HG03159 (cell line): ENCODE results near the gene CES2.
"Not testable (repeated sequence)": the region's sequence is repeated elsewhere in the genome, so short reads cannot be mapped to it uniquely, and the experiment has no call there.

Experiments used
- ATAC-seq: cut with Tn5 transposase; IDR thresholded peaks from one replicate; pipeline ENCODE4 v1.9.1; 2021; ENCODE audit warnings: mild to moderate bottlenecking, moderate library complexity; ENCODE audit not compliant: unreplicated experiment

The CES2 gene, protein sequence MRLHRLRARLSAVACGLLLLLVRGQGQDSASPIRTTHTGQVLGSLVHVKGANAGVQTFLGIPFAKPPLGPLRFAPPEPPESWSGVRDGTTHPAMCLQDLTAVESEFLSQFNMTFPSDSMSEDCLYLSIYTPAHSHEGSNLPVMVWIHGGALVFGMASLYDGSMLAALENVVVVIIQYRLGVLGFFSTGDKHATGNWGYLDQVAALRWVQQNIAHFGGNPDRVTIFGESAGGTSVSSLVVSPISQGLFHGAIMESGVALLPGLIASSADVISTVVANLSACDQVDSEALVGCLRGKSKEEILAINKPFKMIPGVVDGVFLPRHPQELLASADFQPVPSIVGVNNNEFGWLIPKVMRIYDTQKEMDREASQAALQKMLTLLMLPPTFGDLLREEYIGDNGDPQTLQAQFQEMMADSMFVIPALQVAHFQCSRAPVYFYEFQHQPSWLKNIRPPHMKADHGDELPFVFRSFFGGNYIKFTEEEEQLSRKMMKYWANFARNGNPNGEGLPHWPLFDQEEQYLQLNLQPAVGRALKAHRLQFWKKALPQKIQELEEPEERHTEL

DNA sequence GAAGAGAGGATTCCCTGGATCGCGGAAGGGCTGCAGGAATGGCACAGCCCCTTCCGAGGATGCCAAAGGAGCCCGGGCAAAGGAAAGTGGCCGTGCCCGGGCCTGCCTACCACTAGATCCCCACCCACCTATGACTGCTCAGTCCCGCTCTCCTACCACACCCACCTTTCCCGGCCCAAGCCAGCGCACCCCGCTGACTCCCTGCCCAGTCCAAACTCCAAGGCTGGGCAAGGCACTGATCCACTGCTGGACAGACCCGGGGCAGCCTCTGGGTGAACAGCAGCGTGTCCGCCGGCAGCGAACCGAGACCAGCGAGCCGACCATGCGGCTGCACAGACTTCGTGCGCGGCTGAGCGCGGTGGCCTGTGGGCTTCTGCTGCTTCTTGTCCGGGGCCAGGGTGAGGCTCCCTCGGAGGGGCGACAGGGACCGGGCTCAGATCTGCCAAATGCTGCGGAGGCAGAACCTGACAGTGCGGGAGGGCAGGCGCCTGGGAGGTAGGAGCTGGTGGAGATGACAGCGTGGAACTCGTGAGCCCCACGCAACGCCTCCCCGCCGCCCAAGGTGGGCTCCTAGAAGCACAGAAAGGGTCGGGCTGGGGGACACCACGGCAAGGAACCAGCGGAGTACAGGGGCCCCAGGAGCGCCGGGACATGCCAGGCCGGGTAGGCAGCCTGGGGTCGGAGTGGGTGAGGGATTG lies at the start of gene CES2:
Gene CES2, plus strand, starts transcription at position 203 of the 698 bp plus-strand sequence. Its CDS starts 120 bp downstream, at position 323.
- no peak for ATAC-seq

DNA sequence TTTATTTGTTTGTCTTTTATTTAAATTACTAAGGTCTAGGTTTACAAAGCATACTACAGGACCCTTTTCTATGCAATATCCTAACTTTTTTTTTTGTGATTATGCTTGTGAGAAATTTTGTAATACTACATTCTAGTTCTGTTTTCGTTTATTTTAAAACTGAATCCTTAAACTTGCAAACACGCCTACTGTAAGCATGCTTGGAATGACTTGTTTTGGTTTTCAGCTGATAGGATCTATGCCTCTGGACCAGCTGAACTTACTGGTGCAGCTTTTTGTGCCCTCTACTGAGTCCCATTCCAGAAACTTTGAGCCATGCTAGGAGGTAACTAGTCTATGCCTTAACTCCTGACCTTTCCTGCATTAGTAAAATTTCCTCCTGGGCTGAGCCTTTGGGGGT lies 49.0 kb upstream of the CES2 start:
- ATAC-seq = no peak

DNA sequence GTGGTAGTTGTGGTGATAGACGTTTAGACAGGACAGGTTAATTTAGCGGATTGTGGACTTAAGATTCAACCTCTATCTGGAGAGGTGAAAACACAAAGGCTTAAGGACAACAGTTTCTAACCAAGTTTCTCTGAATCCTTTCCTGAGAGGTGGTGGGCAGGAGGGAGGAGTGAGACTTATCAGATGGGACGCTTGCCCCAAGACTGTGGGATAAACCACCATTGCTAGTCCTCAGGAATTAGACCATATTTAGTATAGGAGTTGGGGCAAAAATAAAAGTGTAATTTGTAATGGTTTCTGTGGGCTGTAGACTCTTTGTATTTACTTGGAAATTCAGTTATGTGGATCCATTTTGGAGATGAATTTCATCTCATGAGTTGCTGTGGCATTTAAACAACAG lies 48.4 kb upstream of the CES2 start:
- ATAC-seq = no peak

DNA sequence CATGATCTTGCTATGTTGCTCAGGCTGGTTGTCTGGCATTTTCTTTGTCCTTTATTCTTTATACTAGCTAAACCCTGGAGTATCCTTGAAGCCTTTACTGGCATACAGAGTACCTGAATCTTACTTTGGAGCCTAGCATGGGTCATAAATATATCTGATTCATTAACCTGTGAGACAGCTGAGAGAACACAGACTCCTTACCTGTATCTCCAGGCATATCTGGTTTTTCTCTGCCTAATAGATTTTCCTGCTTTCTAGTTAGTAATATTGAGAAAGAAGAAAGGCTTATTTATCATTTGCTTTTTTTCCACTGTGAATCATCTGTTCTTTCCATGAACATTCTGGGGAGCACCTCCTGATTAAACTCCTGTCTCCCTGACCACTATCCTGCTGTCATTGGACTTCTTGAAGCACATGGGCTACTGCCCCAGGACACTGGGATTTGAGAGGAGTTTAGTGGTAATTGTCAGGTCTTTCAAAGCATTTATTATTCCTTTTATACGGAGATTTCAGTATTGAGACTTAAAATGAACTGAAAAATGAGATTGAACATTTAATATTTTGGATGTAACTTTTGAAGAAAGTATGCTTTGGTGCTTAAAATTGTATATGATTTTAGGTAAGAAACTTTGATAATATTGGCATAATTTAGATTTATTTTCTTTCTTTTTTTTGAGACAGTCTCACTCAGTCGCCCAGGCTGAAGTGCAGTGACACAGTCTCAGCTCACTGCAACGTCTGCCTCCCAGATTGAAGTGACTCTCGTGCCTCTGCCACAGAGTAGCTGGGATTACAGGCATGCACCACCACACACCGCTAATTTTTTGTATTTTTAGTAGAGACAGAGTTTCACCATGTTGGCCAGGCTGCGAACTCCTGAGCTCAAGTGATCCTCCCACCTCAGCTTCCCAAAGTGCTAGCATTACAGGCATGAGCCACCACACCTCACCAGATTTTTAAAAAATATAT lies 46.4 kb upstream of the CES2 start:
- ATAC-seq = no peak

DNA sequence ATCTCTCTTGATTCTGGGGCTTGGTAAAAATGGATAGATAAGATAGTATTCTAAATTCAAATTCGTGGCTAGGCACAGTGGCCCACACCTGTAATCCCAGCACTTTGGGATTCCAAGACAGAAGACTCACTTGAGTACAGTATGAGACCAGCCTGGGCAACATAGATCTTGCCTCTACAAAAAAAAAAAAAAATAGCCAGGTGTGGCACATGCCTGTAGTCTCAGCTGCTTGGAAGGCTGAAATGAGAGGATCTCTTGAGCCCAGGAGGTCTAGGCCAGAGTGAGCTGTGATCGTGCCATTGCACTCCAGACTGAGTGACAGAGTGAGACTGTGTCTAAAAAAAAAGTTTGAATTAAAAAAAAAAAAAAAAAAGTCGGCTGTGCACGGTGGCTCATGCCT lies 45.7 kb upstream of the CES2 start:
- ATAC-seq = no peak

DNA sequence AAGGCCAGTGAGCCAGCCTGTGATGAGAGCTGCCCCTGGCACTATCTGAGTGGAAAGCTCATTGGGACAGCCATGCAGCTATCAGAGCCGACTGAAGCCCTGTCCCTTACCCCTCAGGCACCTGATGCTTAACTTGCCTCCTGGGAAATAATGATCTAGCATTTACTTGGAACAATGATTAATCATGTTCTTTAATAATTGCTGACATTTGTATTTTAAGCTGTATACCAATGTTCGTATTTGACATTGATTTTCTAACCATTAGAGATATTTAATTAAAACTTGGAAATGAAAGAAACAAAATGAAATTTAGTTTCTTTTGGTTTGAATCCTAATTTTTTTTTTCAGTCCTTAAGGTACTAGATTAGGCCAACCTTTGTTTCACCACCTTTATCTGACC lies 44.5 kb upstream of the CES2 start:
- ATAC-seq = no peak

DNA sequence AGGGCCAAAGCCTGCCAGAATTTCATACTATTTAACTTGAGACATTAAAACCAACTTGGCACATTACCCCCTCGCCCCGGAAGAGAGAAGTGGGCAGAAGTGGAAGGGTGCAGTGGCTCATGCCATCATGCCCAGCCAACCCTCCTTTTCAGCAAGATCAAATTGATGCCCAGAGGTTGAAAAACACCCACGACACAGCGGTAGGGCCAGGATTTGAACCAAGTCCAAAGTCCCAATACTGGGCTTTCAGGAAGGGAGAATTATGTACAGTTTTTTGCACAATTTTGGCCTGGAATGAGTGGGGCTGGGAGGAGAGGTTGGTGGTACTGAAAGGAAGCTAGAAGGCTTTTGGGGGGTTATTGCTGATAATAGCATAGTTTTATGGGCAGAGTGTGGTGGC lies 44.0 kb upstream of the CES2 start:
- no peak for ATAC-seq

DNA sequence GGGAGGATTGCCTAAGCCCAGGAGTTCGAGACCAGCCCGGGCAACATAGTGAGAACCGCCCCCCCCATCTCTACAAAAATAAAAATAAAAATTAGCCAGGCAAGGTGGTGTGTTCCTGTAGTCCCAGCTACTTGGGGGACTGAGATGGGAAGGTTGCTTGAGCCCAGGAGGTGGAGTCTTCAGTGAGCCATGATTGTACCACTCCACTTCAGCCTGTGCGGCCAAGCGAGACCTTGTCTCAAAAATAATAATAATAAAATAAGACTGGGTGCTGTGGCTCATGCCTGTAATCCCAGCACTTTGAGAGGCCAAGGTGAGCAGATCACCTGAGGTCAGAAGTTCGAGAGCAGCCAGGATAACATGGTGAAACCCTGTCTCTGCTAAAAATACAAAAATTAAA lies 43.5 kb upstream of the CES2 start:
- no peak for ATAC-seq

DNA sequence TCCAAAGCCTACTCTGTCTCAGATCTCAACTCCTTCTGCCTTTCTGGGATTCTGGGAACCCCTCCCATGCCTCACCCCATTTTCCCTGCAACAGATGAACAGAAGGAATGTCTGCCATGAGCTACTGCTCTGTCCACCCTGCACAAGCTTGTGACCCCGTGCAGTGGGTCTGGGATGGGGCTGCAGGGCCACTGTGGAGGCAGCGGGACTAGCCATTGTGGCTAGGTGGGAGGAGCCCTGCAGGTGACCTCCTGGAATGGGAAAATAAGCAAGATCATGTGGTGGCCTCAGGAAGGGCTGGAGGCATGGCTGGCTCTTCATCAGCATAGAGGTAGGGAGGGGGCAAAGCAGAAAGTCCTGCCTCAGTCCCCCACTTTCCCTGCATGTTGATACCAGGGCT lies 41.3 kb upstream of the CES2 start:
- no peak for ATAC-seq

DNA sequence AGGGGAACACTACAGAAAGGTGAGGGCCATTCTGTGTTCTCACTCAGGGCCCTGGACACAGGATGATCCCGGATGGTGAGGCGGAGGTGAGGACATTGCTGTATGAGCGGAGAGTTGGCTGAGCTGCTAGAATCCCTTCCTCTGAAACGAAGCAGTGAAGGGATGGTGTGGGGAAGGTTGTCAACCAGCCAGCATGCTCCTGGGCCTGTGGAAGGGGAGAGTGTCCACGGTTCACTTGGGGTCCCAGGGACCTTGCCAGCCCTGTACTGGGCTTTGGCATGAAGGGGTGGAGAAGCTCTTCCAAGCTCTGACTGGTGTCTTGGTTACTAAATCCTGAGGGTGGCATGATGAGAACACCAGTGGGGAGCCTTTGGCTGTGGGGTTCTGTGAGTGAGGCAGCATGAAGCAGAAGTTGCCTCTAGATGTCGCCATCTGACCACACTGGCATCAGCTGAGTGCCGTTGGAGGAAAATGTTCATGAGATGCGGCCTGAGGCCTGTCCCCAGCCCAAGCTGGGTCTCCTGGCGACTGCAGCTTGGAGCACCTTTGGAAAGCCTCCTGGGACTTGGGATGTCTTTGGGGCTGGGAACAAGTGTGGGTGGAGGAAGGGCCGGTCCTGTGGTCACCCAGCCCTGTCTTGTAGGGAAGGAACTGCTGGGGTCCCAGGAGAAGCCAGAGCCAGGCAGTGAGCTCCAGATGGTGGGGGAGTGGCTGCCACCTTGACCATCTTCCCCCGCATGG lies 40.2 kb upstream of the CES2 start:
- no peak for ATAC-seq

DNA sequence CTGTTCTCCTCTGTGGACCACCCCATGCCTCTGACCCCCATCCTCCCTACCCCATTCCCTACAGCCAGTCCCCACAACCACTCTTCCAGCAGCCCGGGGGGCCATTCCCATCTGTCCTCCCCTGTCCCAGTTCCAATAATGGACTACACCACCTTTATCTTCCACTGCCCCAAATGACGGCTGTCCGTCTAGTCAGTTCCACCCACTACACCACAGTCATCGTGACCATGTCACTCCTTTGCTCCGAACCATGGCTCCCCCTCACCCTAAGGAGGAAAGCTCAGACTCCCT lies 39.7 kb upstream of the CES2 start:
- ATAC-seq = no peak

DNA sequence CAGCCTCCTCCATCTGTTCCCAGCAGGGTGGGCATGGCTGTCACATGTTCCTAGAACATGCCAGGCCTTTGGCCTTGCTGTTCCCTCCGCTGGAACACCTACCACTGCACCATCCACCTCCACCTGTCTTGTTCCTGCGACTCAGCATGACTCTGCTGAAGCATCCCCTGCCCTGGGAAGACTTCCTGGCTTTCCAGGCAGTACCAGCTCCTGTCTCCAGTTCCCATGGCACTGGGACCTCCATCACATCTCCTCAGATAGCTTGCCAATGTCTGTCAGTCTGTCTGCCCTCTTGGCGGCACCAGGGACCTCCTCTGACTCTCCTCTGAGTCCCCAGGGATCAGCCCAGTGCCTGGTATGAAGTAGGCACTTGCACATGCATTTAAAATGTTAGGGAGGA lies 39.3 kb upstream of the CES2 start:
- no peak for ATAC-seq

DNA sequence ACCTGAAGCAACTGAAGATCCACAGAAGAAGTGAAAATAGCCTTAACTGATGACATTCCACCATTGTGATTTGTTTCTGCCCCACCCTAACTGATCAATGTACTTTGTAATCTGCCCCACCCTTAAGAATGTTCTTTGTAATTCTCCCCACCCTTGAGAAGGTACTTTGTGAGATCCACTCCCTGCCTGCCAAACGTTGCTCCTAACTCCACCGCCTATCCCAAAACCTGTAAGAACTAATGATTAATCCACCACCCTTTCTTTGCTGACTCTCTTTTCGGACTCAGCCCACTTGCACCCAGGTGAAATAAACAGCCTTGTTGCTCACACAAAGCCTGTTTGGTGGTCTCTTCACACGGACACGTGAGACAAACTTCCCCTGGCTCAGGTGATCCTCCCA lies 38.6 kb upstream of the CES2 start:
- ATAC-seq = not testable (repeated sequence)

DNA sequence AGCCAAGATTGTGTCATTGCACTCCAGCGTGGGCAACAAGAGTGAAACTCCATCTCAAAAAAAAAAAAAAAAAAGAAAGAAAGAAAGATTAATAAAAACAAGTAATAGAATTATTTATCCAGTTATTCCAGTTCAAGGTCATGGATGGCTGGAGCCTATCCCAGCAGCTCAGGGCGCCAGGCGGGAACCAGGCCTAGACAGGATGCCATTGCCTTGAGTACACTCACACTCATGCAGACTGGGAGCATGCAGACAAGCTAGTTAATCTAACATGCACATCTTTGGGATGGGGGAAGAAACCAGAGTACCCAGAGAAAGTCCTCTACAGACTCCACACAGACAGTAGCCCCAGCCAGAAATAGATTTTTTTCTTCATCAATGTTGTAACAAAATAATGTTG lies 37.1 kb upstream of the CES2 start:
- ATAC-seq = no peak

DNA sequence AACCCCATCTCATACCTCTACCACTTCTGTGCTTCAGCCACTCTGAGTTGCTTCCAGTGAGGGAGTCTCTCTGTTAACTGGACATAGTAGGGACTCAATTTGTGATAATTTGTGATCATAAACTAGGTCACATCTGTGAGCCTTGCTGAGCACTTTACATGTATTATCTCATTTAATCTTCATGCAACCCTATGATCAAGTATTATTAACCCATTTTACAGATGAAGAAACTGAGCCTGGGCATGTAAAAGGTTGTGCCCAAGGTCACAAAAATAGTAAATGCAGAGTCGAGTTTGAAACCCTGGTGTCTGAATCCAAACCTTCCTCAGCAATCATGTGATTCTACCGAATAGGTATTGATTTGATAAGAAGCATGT lies 36.4 kb upstream of the CES2 start:
- ATAC-seq = no peak

DNA sequence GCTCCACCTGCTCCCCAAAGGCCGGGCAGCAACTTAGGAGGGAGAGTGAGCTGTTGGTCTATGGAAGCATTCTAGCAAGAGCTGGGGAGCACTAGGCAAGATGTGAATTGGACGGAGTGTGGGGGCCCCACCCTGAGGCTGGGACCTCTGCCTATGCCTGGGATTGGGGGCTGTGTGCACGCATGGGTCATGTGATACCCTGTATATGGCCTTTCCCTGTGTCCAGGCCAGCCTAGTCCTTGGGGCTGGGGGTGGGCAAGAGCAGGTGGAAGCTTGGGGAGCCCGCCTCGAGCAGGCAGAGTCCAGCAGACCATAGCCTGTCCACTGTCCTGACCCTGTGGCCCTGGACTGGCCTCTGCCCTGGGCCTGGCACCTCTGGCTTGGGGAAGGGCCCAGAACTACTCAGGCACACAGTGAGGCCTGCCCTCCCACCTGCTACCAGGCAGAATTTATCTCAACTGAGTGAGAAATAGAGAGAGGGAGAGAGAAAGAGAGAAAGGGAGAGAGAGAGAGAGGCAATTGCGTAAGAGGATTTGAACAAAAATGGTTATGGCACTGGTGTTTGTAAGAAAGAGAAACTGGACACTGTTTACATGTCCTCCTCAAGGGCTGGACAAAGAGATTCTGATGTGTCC lies 35.9 kb upstream of the CES2 start:
- no peak for ATAC-seq

DNA sequence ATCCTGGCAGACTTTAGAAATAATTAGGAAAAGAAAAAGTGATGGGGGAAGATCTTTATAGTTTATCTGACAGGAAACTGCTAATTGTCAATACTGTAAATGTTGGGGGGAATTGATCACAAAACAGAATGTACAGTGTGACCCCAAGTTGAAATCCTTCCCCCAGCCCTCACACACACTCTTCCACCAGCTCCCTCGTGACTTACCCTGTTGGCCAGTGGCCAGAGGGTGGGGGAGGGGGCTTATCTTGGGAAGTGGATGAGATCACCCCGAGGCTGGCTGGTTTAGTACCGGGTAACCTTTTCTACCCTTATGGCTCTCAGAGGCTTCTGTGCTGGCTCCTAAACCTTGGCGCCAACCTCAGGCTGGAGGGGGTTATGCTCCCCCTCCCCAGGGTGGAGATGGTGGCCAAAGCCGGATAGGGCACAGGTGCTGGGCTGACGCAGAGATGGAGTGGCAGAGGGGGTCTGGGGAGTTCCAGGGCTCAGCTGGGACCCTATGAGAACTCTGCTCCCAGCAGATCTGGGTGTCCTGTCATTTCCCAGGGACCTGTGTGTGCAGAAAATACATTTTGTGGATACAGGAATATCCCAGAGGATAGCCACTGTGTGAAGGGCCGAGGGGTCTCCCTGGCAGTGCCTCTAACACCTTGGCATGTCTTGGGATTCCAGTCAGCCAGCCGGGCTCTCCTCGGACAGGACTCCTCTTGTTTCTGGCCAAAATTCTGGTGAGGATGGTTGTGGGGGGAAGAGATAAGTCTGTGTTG lies 35.2 kb upstream of the CES2 start:
- no peak for ATAC-seq

DNA sequence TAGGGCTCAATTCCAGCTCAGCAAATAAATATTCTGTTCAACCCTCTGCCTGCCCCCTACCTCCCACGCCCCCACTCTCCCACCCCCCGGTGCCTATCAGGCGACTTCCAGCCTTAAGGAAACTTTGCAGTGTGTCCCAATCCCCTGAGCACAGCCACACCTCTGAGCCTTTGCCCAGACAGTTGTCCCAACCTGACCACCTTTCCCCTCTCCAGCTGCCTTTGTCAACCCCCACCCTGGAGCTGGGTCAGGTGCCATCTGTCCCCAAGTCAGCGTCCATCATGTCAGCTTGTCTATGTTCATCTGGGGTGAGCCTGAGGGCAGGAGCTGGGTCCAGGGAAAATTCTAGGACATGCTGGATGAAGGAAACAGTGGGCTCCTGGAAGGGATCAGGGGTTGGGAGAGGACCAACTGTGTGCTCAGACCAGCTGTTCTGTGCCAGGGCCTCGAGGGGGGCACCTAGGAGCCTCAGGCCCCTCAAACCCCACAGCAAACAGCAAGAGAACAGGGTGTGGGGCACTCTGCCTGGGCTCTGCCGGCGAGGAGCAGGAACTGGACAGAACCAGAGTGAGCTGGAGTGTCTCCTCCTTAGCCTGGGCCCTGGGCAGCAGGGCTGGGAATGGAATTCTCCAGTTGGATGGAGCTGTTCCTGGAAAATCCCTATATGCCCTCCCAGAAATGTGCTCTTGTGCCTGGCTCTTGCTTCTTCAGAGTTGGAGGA lies 34.4 kb upstream of the CES2 start:
- no peak for ATAC-seq

DNA sequence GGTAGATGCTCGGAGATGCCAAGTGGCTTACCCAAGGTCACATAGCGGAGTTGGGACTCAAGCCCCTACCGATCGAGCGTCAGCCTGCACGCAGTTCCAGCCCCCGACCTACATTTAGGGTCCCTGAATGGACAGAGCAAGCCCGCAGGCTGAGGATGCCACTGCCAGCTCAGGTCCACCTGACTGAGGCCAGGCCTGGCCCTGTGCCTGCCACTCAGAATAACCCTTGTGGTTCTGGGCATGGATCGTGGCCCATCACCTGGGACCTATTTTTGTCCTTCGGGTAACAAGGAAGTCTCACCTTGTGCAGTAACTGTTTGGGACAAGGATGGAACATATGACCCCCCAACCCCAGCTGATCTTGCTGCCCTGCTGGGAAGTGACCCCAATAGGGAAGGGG lies 33.7 kb upstream of the CES2 start:
- no peak for ATAC-seq
